ENCODE measurements around the gene PROX2.

Gene PROX2

GRCh38 chr14:74866708-74867389 is 9.1 kb downstream of the PROX2 start:
- DNase-seq (ENCODE audit: insufficient read length, low spot score), result no peak
- TF ChIP-seq PAX5 (IDR thresholded peaks at IDR 0.05; ENCODE audit: insufficient read depth, low read length, severe bottlenecking) (no peak), POU2F2 (IDR thresholded peaks at IDR 0.05; ENCODE audit: low read depth, low read length) (no peak), SPI1 (IDR thresholded peaks at IDR 0.05; ENCODE audit: low read depth, low read length) (no peak), POLR2AphosphoS5 (IDR thresholded peaks at IDR 0.05; ENCODE audit: low read depth, low read length) (no peak), TAF1 (IDR thresholded peaks at IDR 0.05; ENCODE audit: low read depth, low read length) (no peak), POLR2A (IDR thresholded peaks at IDR 0.05; ENCODE audit: low read depth, low read length) (no peak)
- FAIRE-seq, result no peak

GRCh38 chr14:74865156-74865555 is 10.8 kb downstream of the PROX2 start:
- TF ChIP-seq PAX5 (IDR thresholded peaks at IDR 0.05; ENCODE audit: insufficient read depth, low read length, severe bottlenecking), result no peak
- TF ChIP-seq POU2F2 (IDR thresholded peaks at IDR 0.05; ENCODE audit: low read depth, low read length), result no peak
- TF ChIP-seq SPI1 (IDR thresholded peaks at IDR 0.05; ENCODE audit: low read depth, low read length), result no peak
- TF ChIP-seq TAF1 (IDR thresholded peaks at IDR 0.05; ENCODE audit: low read depth, low read length), result no peak
- TF ChIP-seq POLR2AphosphoS5 (IDR thresholded peaks at IDR 0.05; ENCODE audit: low read depth, low read length), result no peak
- no peak for TF ChIP-seq POLR2A (IDR thresholded peaks at IDR 0.05; ENCODE audit: low read depth, low read length)
- DNase-seq (ENCODE audit: insufficient read length, low spot score) (no peak), FAIRE-seq (no peak)

GRCh38 chr14:74864198-74864597 is 11.7 kb downstream of the PROX2 start:
- no peak for FAIRE-seq
- DNase-seq (ENCODE audit: insufficient read length, low spot score), result no peak
- TF ChIP-seq PAX5 (IDR thresholded peaks at IDR 0.05; ENCODE audit: insufficient read depth, low read length, severe bottlenecking) (no peak), POU2F2 (IDR thresholded peaks at IDR 0.05; ENCODE audit: low read depth, low read length) (no peak), POLR2AphosphoS5 (IDR thresholded peaks at IDR 0.05; ENCODE audit: low read depth, low read length) (no peak), TAF1 (IDR thresholded peaks at IDR 0.05; ENCODE audit: low read depth, low read length) (no peak), SPI1 (IDR thresholded peaks at IDR 0.05; ENCODE audit: low read depth, low read length) (no peak), POLR2A (IDR thresholded peaks at IDR 0.05; ENCODE audit: low read depth, low read length) (no peak)

GRCh38 chr14:74863274-74863673 is 12.7 kb downstream of the PROX2 start:
- TF ChIP-seq POLR2A (IDR thresholded peaks at IDR 0.05; ENCODE audit: low read depth, low read length), result no peak
- no peak for TF ChIP-seq TAF1 (IDR thresholded peaks at IDR 0.05; ENCODE audit: low read depth, low read length)
- TF ChIP-seq SPI1 (IDR thresholded peaks at IDR 0.05; ENCODE audit: low read depth, low read length), result no peak
- no peak for TF ChIP-seq POU2F2 (IDR thresholded peaks at IDR 0.05; ENCODE audit: low read depth, low read length)
- no peak for TF ChIP-seq POLR2AphosphoS5 (IDR thresholded peaks at IDR 0.05; ENCODE audit: low read depth, low read length)
- TF ChIP-seq PAX5 (IDR thresholded peaks at IDR 0.05; ENCODE audit: insufficient read depth, low read length, severe bottlenecking), result no peak
- DNase-seq (ENCODE audit: insufficient read length, low spot score) (no peak), FAIRE-seq (no peak)

- no peak for DNase-seq (ENCODE audit: insufficient read length, low spot score)
- FAIRE-seq, result no peak
- TF ChIP-seq POU2F2 (IDR thresholded peaks at IDR 0.05; ENCODE audit: low read depth, low read length) (no peak), POLR2A (IDR thresholded peaks at IDR 0.05; ENCODE audit: low read depth, low read length) (no peak), TAF1 (IDR thresholded peaks at IDR 0.05; ENCODE audit: low read depth, low read length) (no peak), SPI1 (IDR thresholded peaks at IDR 0.05; ENCODE audit: low read depth, low read length) (no peak)
Observed at GRCh38 chr14:74861734-74862090, 14.2 kb downstream of the PROX2 start.

GRCh38 chr14:74860899-74861733 is 14.8 kb downstream of the PROX2 start:
- DNase-seq (ENCODE audit: insufficient read length, low spot score) (peak; percentile 53), FAIRE-seq (peak; percentile 96)
- TF ChIP-seq SPI1 (IDR thresholded peaks at IDR 0.05; ENCODE audit: low read depth, low read length) (no peak), POLR2A (IDR thresholded peaks at IDR 0.05; ENCODE audit: low read depth, low read length) (no peak), POU2F2 (IDR thresholded peaks at IDR 0.05; ENCODE audit: low read depth, low read length) (no peak), POLR2AphosphoS5 (IDR thresholded peaks at IDR 0.05; ENCODE audit: low read depth, low read length) (no peak)

- DNase-seq (ENCODE audit: insufficient read length, low spot score) (no peak), FAIRE-seq (no peak)
- TF ChIP-seq PAX5 (IDR thresholded peaks at IDR 0.05; ENCODE audit: insufficient read depth, low read length, severe bottlenecking), result no peak
Observed at GRCh38 chr14:74859757-74860552, 16.0 kb downstream of the PROX2 start.

- DNase-seq (ENCODE audit: insufficient read length, low spot score), result no peak
- no peak for TF ChIP-seq POU2F2 (IDR thresholded peaks at IDR 0.05; ENCODE audit: low read depth, low read length)
- no peak for TF ChIP-seq POLR2A (IDR thresholded peaks at IDR 0.05; ENCODE audit: low read depth, low read length)
- no peak for TF ChIP-seq SPI1 (IDR thresholded peaks at IDR 0.05; ENCODE audit: low read depth, low read length)
- TF ChIP-seq PAX5 (IDR thresholded peaks at IDR 0.05; ENCODE audit: insufficient read depth, low read length, severe bottlenecking), result no peak
- no peak for TF ChIP-seq POLR2AphosphoS5 (IDR thresholded peaks at IDR 0.05; ENCODE audit: low read depth, low read length)
- TF ChIP-seq TAF1 (IDR thresholded peaks at IDR 0.05; ENCODE audit: low read depth, low read length), result no peak
- no peak for FAIRE-seq
Observed at GRCh38 chr14:74858022-74858421, 17.9 kb downstream of the PROX2 start.

GRCh38 chr14:74856366-74856765 is 19.6 kb downstream of the PROX2 start:
- FAIRE-seq, result no peak
- DNase-seq (ENCODE audit: insufficient read length, low spot score), result no peak
- no peak for TF ChIP-seq POLR2A (IDR thresholded peaks at IDR 0.05; ENCODE audit: low read depth, low read length)
- no peak for TF ChIP-seq POU2F2 (IDR thresholded peaks at IDR 0.05; ENCODE audit: low read depth, low read length)
- TF ChIP-seq SPI1 (IDR thresholded peaks at IDR 0.05; ENCODE audit: low read depth, low read length), result no peak
- no peak for TF ChIP-seq PAX5 (IDR thresholded peaks at IDR 0.05; ENCODE audit: insufficient read depth, low read length, severe bottlenecking)
- no peak for TF ChIP-seq POLR2AphosphoS5 (IDR thresholded peaks at IDR 0.05; ENCODE audit: low read depth, low read length)
- no peak for TF ChIP-seq TAF1 (IDR thresholded peaks at IDR 0.05; ENCODE audit: low read depth, low read length)

All from GM12891 (cell line).